ENCODE results near the gene ABCA13.

The ABCA13 gene

DNA sequence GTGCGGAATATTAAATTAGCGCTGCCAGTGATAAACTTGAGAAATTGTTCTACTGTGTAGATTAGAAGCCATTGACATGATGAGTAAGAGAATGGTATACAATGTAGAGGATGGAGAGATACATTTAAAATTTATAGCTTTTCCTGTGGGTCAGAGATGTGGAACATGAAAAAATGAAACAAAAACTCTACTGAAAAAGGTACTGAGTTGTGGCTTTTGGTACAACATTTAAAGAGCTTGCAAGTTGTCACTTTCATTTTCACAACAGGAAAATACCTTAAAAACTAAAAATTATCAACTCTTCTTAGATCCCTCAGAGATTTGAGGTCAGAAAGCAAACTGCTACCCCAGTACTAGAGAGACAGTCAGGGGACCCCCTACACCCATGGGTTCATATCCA lies 404.3 kb downstream of the ABCA13 start:
- TF ChIP-seq, protein P1, sequence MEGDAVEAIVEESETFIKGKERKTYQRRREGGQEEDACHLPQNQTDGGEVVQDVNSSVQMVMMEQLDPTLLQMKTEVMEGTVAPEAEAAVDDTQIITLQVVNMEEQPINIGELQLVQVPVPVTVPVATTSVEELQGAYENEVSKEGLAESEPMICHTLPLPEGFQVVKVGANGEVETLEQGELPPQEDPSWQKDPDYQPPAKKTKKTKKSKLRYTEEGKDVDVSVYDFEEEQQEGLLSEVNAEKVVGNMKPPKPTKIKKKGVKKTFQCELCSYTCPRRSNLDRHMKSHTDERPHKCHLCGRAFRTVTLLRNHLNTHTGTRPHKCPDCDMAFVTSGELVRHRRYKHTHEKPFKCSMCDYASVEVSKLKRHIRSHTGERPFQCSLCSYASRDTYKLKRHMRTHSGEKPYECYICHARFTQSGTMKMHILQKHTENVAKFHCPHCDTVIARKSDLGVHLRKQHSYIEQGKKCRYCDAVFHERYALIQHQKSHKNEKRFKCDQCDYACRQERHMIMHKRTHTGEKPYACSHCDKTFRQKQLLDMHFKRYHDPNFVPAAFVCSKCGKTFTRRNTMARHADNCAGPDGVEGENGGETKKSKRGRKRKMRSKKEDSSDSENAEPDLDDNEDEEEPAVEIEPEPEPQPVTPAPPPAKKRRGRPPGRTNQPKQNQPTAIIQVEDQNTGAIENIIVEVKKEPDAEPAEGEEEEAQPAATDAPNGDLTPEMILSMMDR (IDR thresholded peaks at IDR 0.05; ENCODE audit: low read depth, low read length), result no peak
- TF ChIP-seq MYC (IDR thresholded peaks at IDR 0.05; ENCODE audit: low read depth, low read length), result no peak
- no peak for TF ChIP-seq MAX (IDR thresholded peaks at IDR 0.05; ENCODE audit: low read depth, low read length)
- TF ChIP-seq POLR2A (IDR thresholded peaks at IDR 0.05; ENCODE audit: extremely low read depth, insufficient read length), result no peak
- no peak for DNase-seq (ENCODE audit: low read depth)
- H3K4me3 ChIP-seq (ENCODE audit: low read depth, low read length), result no peak overlapping the region

GRCh38 chr7:48587475-48587874 lies 416.2 kb downstream of the ABCA13 start:
- no peak for DNase-seq (ENCODE audit: low read depth)
- no peak overlapping the region for H3K4me3 ChIP-seq (ENCODE audit: low read depth, low read length)
- TF ChIP-seq MAX (IDR thresholded peaks at IDR 0.05; ENCODE audit: low read depth, low read length) (no peak), POLR2A (IDR thresholded peaks at IDR 0.05; ENCODE audit: extremely low read depth, insufficient read length) (no peak), MYC (IDR thresholded peaks at IDR 0.05; ENCODE audit: low read depth, low read length) (no peak)
- TF ChIP-seq, protein P1 (IDR thresholded peaks at IDR 0.05; ENCODE audit: low read depth, low read length), result no peak

GRCh38 chr7:48594349-48594748 lies 423.1 kb downstream of the ABCA13 start:
- no peak overlapping the region for H3K4me3 ChIP-seq (ENCODE audit: low read depth, low read length)
- no peak for TF ChIP-seq MAX (IDR thresholded peaks at IDR 0.05; ENCODE audit: low read depth, low read length)
- no peak for TF ChIP-seq POLR2A (IDR thresholded peaks at IDR 0.05; ENCODE audit: extremely low read depth, insufficient read length)
- DNase-seq (ENCODE audit: low read depth), result no peak

GRCh38 chr7:48595756-48596155 lies 424.5 kb downstream of the ABCA13 start:
- no peak for DNase-seq (ENCODE audit: low read depth)
- no peak overlapping the region for H3K4me3 ChIP-seq (ENCODE audit: low read depth, low read length)
- TF ChIP-seq MAX (IDR thresholded peaks at IDR 0.05; ENCODE audit: low read depth, low read length) (no peak), MYC (IDR thresholded peaks at IDR 0.05; ENCODE audit: low read depth, low read length) (no peak), POLR2A (IDR thresholded peaks at IDR 0.05; ENCODE audit: extremely low read depth, insufficient read length) (no peak)
- TF ChIP-seq, protein P1 (IDR thresholded peaks at IDR 0.05; ENCODE audit: low read depth, low read length), result no peak

GRCh38 chr7:48610705-48611104 lies 439.4 kb downstream of the ABCA13 start:
- TF ChIP-seq, protein P1 (IDR thresholded peaks at IDR 0.05; ENCODE audit: low read depth, low read length), result no peak
- TF ChIP-seq MYC (IDR thresholded peaks at IDR 0.05; ENCODE audit: low read depth, low read length) (no peak), POLR2A (IDR thresholded peaks at IDR 0.05; ENCODE audit: extremely low read depth, insufficient read length) (no peak), MAX (IDR thresholded peaks at IDR 0.05; ENCODE audit: low read depth, low read length) (no peak)
- no peak overlapping the region for H3K4me3 ChIP-seq (ENCODE audit: low read depth, low read length)
- DNase-seq (ENCODE audit: low read depth), result no peak

DNA sequence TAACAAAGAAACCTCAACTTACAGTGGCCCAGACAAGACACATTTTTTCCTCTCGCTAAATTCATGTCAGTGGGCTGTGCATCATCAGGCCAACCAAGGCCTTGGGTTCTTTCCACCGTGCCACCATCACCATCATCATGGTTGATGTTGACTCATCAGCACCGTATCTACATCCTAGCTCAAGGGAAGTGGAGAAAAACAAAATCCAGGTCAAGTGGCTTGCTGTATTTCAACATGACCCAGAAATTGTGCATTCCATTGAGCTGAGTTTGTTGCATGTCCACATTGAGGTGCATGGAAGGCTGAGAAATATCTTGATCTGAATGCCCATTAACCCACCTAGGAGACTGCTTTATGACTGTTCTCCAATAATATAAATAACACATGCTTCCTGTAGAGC lies 440.7 kb downstream of the ABCA13 start:
- no peak overlapping the region for H3K4me3 ChIP-seq (ENCODE audit: low read depth, low read length)
- DNase-seq (ENCODE audit: low read depth), result no peak
- TF ChIP-seq POLR2A (IDR thresholded peaks at IDR 0.05; ENCODE audit: extremely low read depth, insufficient read length) (no peak), MYC (IDR thresholded peaks at IDR 0.05; ENCODE audit: low read depth, low read length) (no peak), MAX (IDR thresholded peaks at IDR 0.05; ENCODE audit: low read depth, low read length) (no peak)
- TF ChIP-seq, protein P1 (IDR thresholded peaks at IDR 0.05; ENCODE audit: low read depth, low read length), result no peak

All from NB4 (cell line).